Stimulated activated naive CD4-positive, alpha-beta T cell (primary cell): ENCODE data around the gene CELSR3.

Experiments
- DNase-seq, 6 experiments: peaks; one replicate each; lab custom pipeline; 2025; lab: John Stamatoyannopoulos, UW

The CELSR3 gene

DNA sequence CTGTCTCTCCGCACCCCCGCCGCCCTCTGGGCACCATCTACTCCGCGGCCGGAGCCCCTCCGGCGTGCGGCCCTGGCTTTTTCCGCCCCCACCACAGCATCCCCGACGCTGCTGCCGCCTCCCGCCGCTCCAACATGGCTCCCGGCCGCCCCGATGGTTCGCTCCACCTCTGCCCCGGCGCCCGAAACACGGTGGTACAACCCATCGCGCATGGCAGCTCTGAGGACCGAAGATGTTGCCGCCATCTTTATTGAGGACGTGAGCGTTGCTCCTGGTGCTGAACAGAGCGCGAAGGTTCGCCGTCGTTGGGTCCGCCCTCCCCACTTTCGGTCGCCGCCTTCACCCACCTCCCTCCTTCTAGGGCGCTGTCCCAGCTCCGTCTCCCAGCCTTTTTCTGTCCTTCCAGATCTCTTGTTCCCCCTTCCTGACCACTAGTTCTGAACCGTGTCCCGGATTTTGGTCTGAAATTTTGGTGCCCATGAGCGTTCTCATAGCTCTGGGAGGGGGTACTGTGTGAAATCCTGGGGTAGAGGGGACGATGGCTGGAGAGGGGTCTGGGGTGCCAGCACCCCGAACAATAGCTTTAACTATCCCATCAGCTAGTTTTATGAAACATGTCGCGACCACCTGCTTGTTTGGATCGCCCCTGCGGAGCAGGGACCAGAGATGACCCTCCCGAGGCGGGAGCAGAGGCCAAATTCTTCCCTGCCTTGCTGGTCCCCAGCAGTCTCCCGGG is at the start of gene CELSR3:
Gene CELSR3, minus strand, starts transcription at position 134 of the 736 bp plus-strand sequence. CDS start 252 bp downstream, outside the sequence.
- DNase-seq: peak in 1 of 6 experiments; percentile 4

GRCh38 chr3:48711727-48712126 is 49.0 kb upstream of the CELSR3 start:
- no peak for DNase-seq

DNA sequence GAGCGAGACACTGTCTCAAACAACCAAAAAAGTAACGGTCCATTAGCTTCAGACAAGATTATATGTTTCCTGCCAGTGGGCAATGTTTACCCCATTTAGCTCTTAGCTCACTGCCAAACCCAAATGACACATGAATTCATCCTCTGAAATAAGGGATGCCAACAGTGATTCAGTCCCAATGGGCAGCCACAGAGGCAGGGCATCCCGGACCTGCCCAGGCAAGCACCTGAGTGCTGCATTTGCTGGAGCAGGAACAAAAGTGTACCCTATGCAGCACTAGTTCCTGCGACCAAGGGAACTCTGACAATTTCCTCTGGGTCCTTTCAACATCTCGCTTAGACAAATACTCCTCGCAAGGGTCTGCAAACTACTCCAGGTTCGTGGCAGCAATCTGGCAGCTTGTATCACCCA is 46.4 kb upstream of the CELSR3 start:
- no peak for DNase-seq

DNA sequence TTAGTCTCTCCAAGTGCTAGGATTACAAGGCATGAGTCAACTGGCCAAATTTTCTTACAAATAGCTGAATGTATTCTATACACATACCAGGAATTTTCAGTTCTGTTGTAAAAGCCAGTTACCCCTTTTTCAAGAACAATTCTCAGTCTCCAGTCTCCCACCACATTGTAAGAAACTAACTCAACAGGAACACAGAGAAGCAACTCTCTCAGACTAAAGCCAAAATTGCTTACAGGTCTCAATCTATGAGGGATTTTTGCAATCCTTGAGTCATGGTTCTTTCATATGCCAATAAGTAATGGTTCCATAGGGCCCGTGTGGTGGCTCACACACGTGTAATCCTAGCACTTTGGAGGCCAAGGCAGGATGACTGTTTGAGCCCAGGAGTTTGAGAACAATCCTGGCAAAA is 45.8 kb upstream of the CELSR3 start:
- DNase-seq: no peak

- no peak for DNase-seq
These were observed 44.5 kb upstream of the CELSR3 start for GRCh38 chr3:48707157-48707556.

DNA sequence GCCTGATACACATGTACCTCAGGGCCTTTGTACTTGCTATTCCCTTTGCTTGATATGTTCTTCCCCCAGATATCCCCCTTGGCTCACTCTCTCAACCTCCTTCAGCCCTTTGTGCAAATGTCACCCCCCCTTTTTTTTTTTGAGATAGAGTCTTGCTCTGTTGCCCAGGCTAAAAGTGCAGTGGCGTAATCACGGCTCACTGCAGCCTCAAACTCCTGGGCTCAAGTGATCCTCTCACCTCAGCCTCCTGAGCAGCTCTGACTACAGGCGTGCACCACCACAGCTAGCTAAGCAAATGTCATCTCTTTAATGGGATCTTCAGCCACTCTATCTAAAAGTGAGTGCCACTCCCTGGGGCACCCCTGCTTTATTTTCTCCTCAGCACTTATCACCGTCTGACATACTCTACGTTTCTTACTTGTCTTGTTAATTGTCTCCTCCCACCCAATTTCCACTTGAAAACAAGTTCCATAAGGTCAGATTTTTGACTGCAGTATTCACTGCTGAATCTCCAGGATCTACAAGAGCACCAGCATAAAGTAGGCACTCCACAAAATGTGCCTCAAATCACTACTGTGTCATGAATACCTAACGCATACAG is 39.7 kb upstream of the CELSR3 start:
- no peak for DNase-seq

DNA sequence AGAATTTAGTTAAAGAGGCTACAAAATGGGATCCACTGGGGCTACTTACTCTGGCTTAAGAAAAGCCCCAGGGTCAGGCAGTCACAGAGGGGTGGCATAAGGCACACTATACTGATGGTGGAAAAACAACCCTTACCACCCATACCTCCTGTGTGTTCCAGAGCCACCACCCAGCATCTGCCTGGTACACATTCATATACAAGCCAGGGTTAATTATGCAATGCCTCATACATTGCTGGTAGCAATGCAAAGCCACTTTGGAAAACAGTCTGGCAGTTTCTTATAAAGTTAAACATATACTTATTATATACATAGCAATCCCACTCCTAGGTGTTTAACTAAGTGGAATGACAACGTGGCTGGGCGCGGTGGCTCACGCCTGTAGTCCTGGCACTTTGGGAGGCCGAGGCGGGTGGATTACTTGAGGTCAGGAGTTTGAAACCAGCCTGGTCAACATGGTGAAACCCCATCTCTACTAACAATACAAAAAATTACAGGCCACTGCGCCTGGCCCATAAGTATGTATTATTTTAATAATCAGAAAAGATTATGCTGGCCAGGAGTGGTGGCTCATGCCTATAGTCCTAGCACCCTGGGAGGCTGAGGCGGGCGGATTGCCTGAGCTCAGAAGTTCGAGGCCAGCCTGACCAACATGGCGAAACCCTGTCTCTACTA is 38.2 kb upstream of the CELSR3 start:
- no peak for DNase-seq

DNA sequence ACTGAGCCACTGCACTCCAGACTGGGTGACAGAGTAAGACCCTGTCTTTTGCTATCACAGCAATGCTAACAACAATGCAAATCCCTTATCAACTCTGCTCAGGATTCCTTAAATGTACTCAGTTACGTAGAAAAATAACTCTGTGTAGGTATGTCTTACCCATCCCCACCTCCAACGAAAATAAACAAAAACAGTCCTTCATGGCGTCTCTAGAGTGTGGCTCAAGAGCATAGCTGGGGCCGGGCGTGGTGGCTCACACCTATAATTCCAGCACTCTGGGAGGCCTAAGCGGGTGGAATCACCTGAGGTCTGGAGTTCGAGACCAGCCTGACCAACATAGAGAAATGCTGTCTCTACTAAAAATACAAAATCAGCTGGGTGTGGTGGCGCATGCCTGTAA is 36.2 kb upstream of the CELSR3 start:
- no peak for DNase-seq

DNA sequence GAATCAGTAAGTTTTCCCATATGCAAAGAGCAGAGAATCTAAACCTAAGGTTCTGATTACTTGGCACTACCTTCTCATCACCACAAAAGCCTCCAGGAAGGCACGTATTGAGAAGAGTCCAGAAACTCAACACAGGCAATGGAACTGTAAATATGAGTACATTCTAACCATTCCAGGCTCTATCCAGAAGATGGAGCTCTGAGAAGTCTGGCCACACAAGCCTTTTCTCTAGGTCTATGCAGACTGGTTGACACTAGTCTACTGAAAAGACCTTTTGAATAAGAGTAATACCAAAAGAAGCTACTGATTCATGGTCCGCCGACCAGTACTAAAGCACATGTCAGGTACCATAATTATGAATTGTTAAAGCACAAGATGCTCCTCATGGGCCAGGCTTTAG is 35.3 kb upstream of the CELSR3 start:
- DNase-seq: no peak

- DNase-seq: no peak
These were observed 33.9 kb upstream of the CELSR3 start for GRCh38 chr3:48696601-48697000.

GRCh38 chr3:48696156-48696555 is 33.5 kb upstream of the CELSR3 start:
- no peak for DNase-seq

DNA sequence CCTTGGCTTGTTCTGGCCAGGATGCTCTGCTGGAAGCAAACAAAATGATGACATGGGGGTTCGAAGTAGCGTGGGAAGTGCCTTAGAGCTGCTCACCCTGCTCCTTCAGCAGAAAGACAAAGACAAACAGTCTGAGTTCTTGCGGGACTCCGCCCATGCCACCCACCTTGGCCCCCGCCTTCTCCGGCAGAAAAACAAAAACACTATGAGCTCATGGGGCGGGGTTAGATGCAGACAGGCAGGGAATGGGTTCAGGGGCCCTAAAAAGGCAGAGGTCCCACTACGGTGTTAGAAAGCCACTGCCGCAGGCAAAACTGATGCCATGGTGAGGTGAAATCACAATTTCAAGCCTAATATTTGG is 32.7 kb upstream of the CELSR3 start:
- DNase-seq: no peak

- no peak for DNase-seq
These were observed 32.1 kb upstream of the CELSR3 start for GRCh38 chr3:48694610-48695392.

DNA sequence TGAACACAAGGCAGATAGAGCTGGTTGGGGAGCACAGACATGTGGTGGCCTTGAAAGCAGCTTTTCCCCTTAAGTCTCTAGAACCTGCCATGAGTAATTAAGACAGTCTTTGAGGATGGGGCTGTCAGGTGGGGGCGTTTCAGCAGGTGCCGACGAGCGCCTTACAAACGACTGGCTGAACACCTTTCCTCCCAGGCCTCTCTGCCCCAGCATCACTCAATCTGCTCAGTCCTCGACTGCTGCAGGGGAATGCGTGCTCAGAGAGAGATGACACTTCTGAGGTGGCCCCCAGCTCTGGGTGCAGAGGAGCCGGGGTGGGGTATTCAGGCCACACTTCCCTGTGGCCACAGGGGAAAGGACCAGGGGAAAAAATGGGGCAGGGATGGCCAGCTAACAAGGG is 31.1 kb upstream of the CELSR3 start:
- DNase-seq: no peak

DNA sequence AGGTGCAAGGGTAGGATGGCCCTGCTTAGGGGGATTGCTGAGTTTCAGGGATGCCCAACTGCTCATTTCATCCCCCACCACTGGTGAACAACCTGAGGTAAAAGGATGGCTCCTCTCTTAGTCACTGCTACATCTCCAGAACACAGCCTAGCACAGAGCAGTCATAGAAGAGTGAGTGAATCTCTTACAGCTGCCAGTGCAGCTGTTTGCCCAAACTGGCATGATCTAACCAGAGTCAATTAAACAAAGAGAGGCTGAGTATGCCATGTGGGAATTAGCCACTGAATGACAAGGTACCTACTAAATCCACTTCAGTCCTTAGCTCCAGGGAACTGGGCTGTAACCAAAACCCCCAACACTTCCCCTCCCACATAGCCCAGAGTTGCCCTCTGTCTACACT is 29.9 kb upstream of the CELSR3 start:
- DNase-seq: no peak

DNA sequence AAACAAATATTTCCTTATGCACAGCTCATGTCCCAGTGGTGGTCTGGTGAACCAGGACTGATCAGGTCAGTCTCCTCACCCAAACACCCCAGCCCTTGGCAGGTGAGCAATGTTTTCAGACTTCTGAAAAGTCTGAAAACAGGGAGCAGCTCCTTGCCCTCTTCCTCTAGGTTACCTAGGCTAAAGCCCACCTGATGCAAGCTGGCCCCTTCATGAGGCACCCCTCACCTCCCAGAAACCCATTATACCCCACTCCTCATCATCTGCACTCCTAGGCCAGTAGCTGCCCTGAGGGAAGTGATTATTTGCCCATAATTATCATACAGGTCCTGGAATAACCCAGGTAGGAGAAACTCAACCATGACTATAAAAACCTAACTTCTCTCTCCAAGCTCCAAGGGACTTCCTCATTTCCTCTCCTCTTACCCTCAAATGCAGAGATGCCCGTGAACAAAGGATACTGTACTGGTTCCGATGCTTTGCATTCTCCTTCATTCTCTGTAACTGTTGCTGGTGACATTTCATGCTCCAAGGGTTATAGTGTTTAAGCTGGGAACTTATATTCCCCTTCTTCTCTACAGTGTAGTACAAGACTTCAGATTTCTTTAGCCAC is 28.3 kb upstream of the CELSR3 start:
- DNase-seq: no peak

DNA sequence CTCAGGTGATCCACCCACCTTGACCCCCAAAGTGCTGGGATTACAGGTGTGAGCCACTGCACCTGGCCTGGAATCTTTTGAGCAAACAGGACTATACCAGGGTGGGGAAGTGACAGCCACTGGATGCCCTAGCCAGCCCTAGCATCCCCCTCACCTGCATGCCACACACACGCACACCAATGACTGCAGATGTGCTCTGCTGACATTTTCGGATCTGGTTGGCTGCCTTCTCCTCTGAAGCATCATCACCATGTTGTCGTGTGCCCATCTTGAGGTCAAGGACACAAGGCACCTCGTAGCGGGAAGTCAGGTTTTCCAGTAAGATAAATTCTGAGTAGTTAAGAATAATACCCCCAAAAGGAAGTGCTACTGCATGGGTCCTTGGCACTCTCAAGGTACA is 26.7 kb upstream of the CELSR3 start:
- no peak for DNase-seq

DNA sequence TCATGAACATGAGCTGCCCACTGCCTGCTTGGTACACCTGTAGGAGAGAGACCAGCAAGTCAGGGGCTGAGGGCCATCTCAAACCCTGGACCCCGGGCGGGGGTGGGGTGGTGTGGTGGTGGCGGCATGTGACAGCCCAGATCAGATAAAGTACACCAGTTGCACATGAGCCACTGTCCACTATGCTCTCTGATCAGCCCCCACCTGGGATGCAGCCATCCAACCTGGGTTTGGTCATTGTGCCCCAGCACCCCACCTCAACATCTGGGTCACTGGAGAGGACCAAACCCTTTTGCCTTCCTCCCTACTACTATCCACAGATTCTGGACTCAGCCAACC is 26.0 kb upstream of the CELSR3 start:
- no peak for DNase-seq

DNA sequence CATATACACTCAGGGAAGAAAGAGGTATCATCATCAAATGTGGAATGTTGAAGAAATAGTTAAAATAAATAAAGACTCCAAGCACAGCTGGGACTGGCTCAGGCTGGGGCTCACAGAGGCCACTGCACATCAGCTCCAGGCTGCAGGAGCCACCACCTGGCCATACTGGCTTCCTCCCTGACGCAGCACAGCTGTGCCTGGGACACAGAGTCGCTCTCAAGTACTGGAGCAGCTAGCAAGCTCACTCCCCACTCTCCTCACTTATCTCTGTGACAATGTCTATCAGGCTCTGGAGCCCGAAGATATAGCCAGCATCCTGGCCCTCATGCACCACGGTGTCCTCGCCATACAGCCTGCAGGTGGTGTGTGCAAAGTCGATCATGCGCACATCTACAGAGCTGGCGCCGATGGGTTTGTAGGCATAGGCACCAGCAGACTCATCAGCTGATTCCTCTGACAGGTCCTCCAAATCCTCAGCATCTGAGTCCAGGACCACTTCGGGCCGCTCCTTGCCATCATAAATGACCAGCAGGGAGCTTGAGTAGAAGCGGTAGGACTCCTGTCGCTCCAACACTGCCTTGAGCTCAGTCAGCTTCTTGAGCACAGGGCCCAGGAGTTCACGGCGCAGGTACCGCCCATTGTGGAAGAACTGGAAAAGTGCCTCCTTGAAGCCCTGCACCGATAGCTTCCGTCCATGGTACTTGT is 25.5 kb upstream of the CELSR3 start:
- DNase-seq: no peak

GRCh38 chr3:48687220-48687678 is 24.6 kb upstream of the CELSR3 start:
- no peak for DNase-seq

DNA sequence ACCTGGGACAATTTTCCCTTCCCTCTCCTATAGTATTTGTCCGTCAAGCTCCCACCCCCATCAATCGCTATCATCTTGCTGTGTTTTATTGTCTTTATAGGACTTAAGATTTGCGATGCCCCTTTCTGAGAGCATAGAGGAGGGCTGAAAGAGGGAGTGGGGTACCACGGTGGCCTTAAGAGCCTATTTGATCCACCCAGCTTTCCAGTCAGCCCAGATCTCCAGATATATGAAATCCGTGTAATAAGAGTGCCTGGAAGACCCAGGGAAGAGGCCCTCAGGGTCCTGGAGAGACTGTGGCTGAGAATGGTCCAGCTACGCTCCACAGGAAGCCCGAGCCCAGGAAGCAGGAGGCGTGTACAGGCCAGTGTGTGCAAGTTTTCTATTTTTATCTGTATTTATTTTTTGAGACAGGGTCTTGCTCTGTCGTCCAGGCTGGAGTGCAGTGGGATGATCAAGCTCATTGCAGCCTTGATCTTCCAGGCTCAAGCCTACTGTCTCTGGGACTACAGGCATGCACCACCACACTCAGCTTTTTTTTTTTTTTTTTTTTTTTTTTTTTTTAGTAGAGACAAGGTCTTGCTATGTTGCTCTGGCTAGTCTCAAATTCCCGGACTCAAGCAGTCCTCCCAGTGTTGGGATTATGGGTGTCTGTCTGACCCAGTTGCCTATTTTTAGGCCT is 24.0 kb upstream of the CELSR3 start:
- no peak for DNase-seq
